Panc1 (cell line): ENCODE measurements around the gene CHURC1. TPM values are rescaled to one million over a fixed set of nuclear protein-coding genes. Genes with fewer than 3 reads are reported as not detected.

Experiments used
- ATAC-seq: fragments of 200-7000 bp; cut with Tn5 transposase; 2 replicates; pipeline ENCODE4 v1.9.1; 2020; ENCODE audit warnings: mild to moderate bottlenecking, moderate library complexity
- BruUV-seq: library from RNA; stranded (reverse); fragments of 400-500 nt; replicated peaks from 2 replicates; lab custom pipeline; 2021; lab: Mats Ljungman, UMichigan
- CTCF ChIA-PET: fragments of 300-600 bp; sonication (Branson Sonifier 250); formaldehyde crosslinking; loops from one replicate; lab custom pipeline; 2022; ENCODE audit warnings: antibody characterized with exemption; lab: Charles Lee
- POLR2A ChIA-PET: fragments of 300-600 bp; sonication (Branson Sonifier 250); formaldehyde crosslinking; loops from one replicate; lab custom pipeline; 2022; ENCODE audit warnings: antibody characterized with exemption; lab: Charles Lee
- DNase-seq: peaks from one replicate; pipeline ENCODE4 v3.0.0-alpha.2; 2010; ENCODE audit warnings: low read depth, low spot score
- H3K27ac ChIP-seq: 2 replicates; pipeline ENCODE4 v1.5.1; 2011; ENCODE audit warnings: mild to moderate bottlenecking, low read length, inconsistent platforms
- H3K27me3 ChIP-seq: fragments of 200-500 bp; sonication (Bioruptor generic); 2 replicates; pipeline ENCODE4 v1.6.0; 2014; ENCODE audit warnings: low read length, inconsistent platforms; ENCODE audit not compliant: control insufficient read depth, insufficient read depth
- H3K36me3 ChIP-seq: fragments of 200-500 bp; sonication (Bioruptor generic); 2 replicates; pipeline ENCODE4 v1.5.1; 2014; ENCODE audit warnings: inconsistent platforms, mild to moderate bottlenecking, low read length, moderate library complexity; ENCODE audit not compliant: control insufficient read depth, insufficient read depth
- H3K4me1 ChIP-seq: 2 replicates; pipeline ENCODE4 v1.5.1; 2011; ENCODE audit warnings: inconsistent platforms, mild to moderate bottlenecking, low read length, moderate library complexity; ENCODE audit not compliant: control insufficient read depth, insufficient read depth
- H3K4me3 ChIP-seq, 2 experiments: 2 replicates each; pipeline ENCODE4 v1.5.1; 2011 to 2012; ENCODE audit warnings: low read depth in 2 of 2, low read length in 2 of 2, mild to moderate bottlenecking in 2 of 2, inconsistent platforms in 1 of 2, moderate library complexity in 1 of 2
- H3K9me3 ChIP-seq: fragments of 200-500 bp; sonication (Bioruptor generic); 2 replicates; pipeline ENCODE4 v1.5.1; 2014; ENCODE audit warnings: low read depth, mild to moderate bottlenecking, inconsistent platforms, low read length, moderate library complexity; ENCODE audit not compliant: control insufficient read depth, insufficient read depth
- CTCF ChIP-seq: fragments of 450-650 bp; IDR thresholded peaks from 2 replicates; pipeline ENCODE4 v1.5.1; 2017; ENCODE audit warnings: mild to moderate bottlenecking
- POLR2AphosphoS5 ChIP-seq: IDR thresholded peaks from 2 replicates; pipeline ENCODE4 v1.6.1; 2012; ENCODE audit warnings: mild to moderate bottlenecking, low read depth, low read length, moderate library complexity
- REST ChIP-seq, 2 experiments: IDR thresholded peaks; 2 replicates each; pipeline ENCODE4 v1.6.1; 2011 to 2012; ENCODE audit warnings: low read depth in 2 of 2, control low read depth in 1 of 2, low read length in 1 of 2, mild to moderate bottlenecking in 1 of 2, moderate library complexity in 1 of 2; ENCODE audit not compliant: insufficient read depth in 1 of 2
- SIN3A ChIP-seq: IDR thresholded peaks from 2 replicates; pipeline ENCODE4 v1.6.1; 2012; ENCODE audit warnings: low read depth, mild to moderate bottlenecking, low read length, moderate library complexity, borderline replicate concordance; ENCODE audit not compliant: insufficient read depth
- TCF7L2 ChIP-seq: IDR thresholded peaks from 2 replicates; pipeline ENCODE4 v1.6.1; 2011; ENCODE audit warnings: mild to moderate bottlenecking, low read depth, low read length, inconsistent platforms
- in situ Hi-C: cut with HindIII; loops from 2 replicates; pipeline ENCODE4 v1.10.0; 2016; ENCODE audit warnings: low sequenced_read_pairs, low pct_unique_long_range_greater_than_20kb
- intact Hi-C: fragments of 100-400 bp; cut with micrococcal nuclease; formaldehyde crosslinking; loops from one replicate; pipeline ENCODE4 v1.10.0; 2022; ENCODE audit not compliant: unreplicated experiment
- total RNA-seq: library from RNA; stranded (reverse); gene quantifications from one replicate; pipeline ENCODE4 v1.2.1, GENCODE V29; 2021; ENCODE audit not compliant: unreplicated experiment

The CHURC1 gene
- total RNA-seq, 1 experiment from 2014 or later, result 55.6 TPM

- no TSS peak for BruUV-seq
- Histone ChIP-seq H3K27me3 (no peaks in the 10 kb centered on the region), H3K4me1 (no peaks in the 10 kb centered on the region), H3K9me3 (no peaks in the 10 kb centered on the region), H3K36me3 (no peaks in the 10 kb centered on the region), H3K4me3 (no peak overlapping the region), H3K27ac (no peak overlapping the region)
- CTCF ChIA-PET, result no interaction called here
- in situ Hi-C loops, result no loop called here
- ATAC-seq (no peak), DNase-seq (no peak)
- POLR2A ChIA-PET, result no interaction called here
- no peak for TF ChIP-seq POLR2AphosphoS5
- intact Hi-C loops, result no loop called here
These were observed 26.2 kb downstream of the CHURC1 start for GRCh38 chr14:64940336-64940910.

- TF ChIP-seq SIN3A (no peak), REST (IDR thresholded peaks at IDR 0.05; ENCODE audit: insufficient read depth in 1 of 2, low read depth in 2 of 2, low read length in 1 of 2) (no peak), CTCF (no peak), TCF7L2 (no peak), POLR2AphosphoS5 (no peak)
- POLR2A ChIA-PET, result no interaction called here
- in situ Hi-C loops, result no loop called here
- intact Hi-C loops, result no loop called here
- Histone ChIP-seq H3K9me3 (no peaks in the 10 kb centered on the region), H3K27me3 (no peaks in the 10 kb centered on the region), H3K4me1 (no peaks in the 10 kb centered on the region), H3K4me3 (no peak within 1 kb of the TSS), H3K27ac (no peak within 1 kb of the TSS), H3K36me3 (no peaks in the 10 kb centered on the region)
- CTCF ChIA-PET, result no interaction called here
- DNase-seq (no peak), ATAC-seq (no peak)
- BruUV-seq, result no TSS peak
These were observed 28.4 kb downstream of the CHURC1 start, which contains the start of gene GPX2 for GRCh38 chr14:64942531-64943111. Gene GPX2 (minus strand): TSS chr14:64942745. CDS start chr14:64942726, 19 bp downstream.

GRCh38 chr14:64943556-64943955 is 29.3 kb downstream of the CHURC1 start:
- intact Hi-C loops, result no loop called here
- ChIA-PET CTCF (no interaction called here), POLR2A (no interaction called here)
- Histone ChIP-seq H3K36me3 (no peaks in the 10 kb centered on the region), H3K27ac (no peak overlapping the region), H3K4me1 (no peaks in the 10 kb centered on the region), H3K4me3 (no peak overlapping the region), H3K27me3 (no peaks in the 10 kb centered on the region), H3K9me3 (no peaks in the 10 kb centered on the region)
- in situ Hi-C loops, result no loop called here
- ATAC-seq (no peak), DNase-seq (no peak)
- TF ChIP-seq POLR2AphosphoS5 (no peak), SIN3A (no peak)
- no TSS peak for BruUV-seq
